Measurements from ENCODE around the gene ASB17.
"Not testable (repeated sequence)": the region's sequence is repeated elsewhere in the genome, so short reads cannot be mapped to it uniquely, and the experiment has no call there.

ASB17 gene

GRCh38 chr1:75932304-75932703 is at the start of gene ASB17:
ASB17 (minus strand) TSS chr1:75932404; CDS start chr1:75932291, 113 bp downstream.
- DNase-seq (ENCODE audit: low read depth) = no peak

DNA sequence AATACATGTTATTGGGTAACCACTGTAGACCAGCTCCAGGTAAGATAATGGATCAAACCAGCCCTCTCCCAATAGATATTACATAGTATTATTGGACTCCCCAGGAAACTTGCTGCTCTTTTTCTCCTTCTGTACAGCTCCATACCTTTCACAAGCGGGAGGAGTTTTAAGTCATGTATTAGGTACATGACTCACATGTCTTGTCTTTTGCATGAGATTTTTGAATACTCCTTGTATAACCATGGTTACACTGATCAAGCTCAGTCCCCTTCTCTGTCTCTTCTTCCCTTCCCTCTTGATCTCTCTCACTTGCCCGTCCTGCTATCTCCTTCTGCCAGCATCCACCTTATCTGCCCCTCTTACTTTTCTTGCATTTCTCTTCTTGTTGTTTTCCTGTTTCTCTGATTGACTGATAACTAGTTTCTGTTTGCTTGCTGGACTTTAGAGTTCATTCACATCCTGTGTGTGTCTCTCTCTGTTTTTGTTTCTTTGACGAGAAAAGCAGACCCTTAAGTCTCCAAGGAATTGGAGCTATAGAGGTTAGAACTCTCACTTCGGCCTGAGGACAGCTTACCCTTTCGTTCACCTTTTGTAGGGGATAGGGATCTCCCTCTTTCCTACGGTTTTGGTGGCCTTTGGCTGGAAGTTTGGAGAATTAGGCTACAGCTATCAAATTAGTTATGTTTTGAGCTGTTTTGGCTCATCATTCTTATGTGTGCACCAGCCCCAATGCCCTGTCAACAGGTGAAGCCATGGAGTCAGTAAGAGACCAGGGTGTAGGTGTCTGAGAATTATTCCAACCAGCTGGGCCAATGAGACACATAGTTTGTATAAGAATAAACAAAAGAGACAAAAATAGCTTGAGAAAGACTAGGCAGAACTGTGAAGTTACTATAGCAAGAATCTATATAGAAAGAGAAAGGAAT is 49.0 kb upstream of the ASB17 start:
- DNase-seq (ENCODE audit: low read depth) = no peak

GRCh38 chr1:75970631-75971030 is 38.4 kb upstream of the ASB17 start:
- DNase-seq (ENCODE audit: low read depth) = no peak

- no peak for DNase-seq (ENCODE audit: low read depth)
Measured at GRCh38 chr1:75969550-75969949, 37.3 kb upstream of the ASB17 start.

DNA sequence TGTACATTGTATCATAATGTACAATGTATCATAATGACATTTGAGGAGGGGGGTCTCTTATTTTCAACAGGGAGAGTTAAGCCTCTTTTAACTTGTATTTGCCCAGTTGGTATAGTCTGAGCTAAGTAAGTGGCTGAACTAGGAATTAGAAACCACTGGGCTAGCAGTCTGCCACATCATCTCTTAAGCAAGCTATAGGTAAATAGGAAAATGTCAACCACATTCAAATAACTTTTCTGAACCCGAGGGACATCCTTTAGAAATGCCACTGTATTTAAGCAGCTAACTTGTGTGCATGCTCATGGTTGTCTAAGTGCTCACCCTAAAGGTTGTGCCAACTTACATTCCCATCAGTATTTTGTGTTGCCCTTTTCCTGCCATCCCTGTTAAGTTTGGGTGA is 35.5 kb upstream of the ASB17 start:
- no peak for DNase-seq (ENCODE audit: low read depth)

DNA sequence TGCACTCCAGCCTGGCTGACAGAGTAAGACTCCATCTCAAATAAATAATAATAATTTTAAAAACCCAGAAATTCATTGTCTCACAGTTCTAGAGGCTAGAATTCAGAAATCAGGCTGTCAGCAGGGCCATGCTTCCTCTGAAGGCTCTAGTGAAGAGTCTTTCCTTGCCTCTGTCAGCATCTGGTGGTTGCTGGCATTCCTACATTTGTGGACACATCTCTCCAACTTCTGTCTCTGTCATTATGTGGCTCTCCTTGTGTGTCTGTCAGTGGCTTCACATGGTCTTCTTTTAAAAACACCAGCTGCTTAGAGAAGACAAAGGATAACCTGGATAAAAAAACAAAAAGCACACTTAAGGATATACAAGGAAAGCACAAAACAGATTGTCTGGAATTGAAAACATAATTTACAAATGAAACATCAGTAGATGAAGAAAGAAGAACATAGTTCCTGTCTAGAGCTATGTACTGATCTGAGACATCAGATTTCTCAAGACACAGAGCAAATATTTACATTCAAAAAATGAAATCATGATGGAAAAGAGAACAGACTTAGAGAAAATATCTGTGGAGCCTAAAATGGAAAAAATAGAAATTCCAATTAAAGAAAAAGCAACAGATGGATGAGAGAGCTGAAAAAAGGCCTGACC is 32.7 kb upstream of the ASB17 start:
- DNase-seq (ENCODE audit: low read depth) = no peak

- DNase-seq (ENCODE audit: low read depth) = not testable (repeated sequence)
Measured at GRCh38 chr1:75964110-75964759, 32.0 kb upstream of the ASB17 start.

- no peak for DNase-seq (ENCODE audit: low read depth)
Measured at GRCh38 chr1:75954586-75954985, 22.4 kb upstream of the ASB17 start.

DNA sequence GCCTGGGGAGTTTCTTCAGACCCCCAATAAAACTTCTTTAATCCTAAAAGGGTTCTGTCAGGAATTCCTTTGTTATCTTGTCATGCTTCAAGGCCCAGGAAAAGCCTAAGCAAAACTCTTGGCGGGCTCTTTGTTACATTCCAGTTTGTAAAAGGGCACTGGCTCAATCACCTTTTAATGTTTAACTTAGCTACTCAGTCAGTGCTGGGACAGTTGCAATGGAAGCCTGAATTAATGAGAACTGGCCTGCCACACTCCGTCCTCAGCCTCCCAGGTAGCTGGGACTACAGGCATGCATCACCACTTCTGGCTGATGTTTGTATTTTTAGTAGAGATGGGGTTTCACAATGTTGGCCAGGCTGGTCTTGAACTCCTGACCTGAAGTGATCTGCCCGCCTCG is 21.3 kb upstream of the ASB17 start:
- DNase-seq (ENCODE audit: low read depth) = no peak

- no peak for DNase-seq (ENCODE audit: low read depth)
Measured at GRCh38 chr1:75952016-75952415, 19.8 kb upstream of the ASB17 start.

DNA sequence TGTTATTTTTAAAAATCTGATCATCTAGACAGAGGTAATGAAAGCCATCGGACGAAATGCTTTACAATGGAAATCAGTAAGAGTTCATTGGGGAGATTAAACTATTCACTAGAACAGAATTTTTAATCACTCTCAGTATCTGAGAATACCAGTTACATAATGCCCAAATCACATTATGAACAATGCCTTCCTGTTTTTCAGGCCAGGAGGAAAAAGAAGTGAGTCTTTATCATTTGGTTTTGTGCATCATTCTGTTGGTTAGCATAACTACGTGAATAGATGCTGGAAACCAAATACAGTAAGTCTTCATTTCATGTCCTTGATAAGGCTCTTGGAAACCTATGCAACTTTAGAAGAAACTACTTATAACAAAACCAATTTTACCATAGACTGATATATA is 18.0 kb upstream of the ASB17 start:
- no peak for DNase-seq (ENCODE audit: low read depth)

DNA sequence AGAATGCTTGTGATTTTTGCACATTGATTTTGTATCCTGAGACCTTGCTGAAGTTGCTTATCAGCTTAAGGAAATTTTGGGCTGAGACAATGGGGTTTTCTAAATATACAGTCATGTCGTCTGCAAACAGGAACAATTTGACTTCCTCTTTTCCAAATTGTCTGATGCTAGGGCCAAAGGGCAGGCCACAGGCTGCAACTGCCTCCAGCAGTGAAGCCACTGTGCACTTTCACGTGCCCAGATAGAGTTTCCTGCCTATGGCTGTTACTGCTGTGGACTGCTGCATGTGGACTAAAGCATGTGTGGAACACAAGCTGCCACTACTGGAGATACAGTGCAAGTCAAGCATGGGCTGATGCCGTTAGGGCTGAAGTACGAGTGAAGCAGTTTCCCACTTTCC is 10.8 kb upstream of the ASB17 start:
- not testable (repeated sequence) for DNase-seq (ENCODE audit: low read depth)

DNA sequence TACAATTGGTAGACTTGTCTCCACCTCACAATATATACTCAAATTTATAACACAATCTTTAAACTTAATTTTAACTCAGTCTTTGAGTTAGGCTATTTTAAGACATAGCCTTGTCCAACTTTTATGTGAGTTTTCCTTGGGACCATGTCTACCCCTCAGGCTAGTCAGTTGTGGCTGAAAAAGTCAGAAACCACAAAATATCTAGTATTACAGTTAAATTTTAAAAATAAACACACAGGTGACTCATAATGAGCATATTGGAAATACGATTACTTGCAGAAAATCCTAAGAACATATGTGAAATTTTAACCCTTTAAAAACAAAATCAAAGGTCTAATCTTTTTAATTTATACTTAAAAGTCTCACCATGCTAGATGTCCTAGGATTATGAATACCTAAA is 4.8 kb upstream of the ASB17 start:
- DNase-seq (ENCODE audit: low read depth) = no peak

DNA sequence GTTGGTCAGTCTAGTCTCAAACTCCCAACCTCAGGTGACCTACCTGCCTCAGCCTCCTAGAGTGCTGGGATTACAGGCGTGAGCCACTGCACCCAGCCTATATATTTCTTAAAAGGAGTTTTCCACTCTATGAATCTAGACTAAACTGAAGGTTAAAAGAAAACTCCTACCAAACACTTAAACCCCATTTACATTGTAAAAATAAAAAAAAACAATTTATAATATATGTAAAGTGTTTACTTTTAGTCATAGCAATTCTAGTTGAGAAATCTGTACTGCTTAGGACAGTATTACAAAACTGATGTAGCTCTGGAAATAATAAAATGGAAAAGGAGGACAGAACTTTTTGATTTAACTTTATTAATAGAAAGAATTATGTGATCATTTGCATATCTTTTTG is 9.5 kb downstream of the ASB17 start:
- no peak for DNase-seq (ENCODE audit: low read depth)

GRCh38 chr1:75916834-75917233 is 15.4 kb downstream of the ASB17 start:
- no peak for DNase-seq (ENCODE audit: low read depth)

GRCh38 chr1:75908717-75909152 is 23.5 kb downstream of the ASB17 start:
- DNase-seq (ENCODE audit: low read depth) = no peak

GRCh38 chr1:75901371-75901770 is 30.8 kb downstream of the ASB17 start:
- no peak for DNase-seq (ENCODE audit: low read depth)

DNA sequence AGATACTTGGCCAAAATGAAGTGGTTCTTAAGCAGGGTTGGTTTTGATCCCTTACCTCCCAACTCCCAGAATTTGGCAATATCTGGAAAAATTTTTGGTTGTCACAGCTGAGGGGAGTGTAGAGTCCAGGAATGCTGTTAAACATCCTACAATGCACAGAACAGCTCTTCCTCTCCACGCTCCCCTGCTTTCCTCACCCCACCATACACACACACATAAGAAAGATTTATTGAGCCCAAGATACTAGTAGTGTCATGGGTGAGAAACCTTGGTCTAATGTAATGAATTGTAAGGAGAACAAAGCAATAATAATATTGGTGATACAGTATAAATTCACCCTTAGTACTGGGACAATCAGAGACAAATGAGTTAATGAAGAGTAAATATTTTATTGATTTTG is 47.8 kb downstream of the ASB17 start:
- DNase-seq (ENCODE audit: low read depth) = no peak

- DNase-seq (ENCODE audit: low read depth) = no peak
Measured at GRCh38 chr1:75879985-75880384, 52.2 kb downstream of the ASB17 start.

DNA sequence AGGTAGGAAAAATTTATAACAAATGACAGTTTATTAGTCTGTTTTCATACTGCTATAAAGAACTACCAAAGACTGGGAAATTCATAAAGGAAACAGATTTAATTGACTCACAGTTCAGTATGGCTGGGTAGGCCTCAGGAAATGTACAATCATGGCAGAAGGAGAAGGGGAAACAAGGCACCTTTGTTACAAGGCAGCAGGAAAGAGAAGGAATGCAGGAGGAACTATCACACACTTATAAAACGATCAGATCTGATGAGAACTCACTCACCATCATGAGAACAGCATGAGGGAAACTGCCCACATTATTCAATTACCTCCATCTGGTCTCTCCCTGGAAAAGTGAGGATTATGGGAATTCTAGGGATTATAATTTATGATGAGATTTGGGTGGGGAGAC is 61.3 kb downstream of the ASB17 start:
- DNase-seq (ENCODE audit: low read depth) = no peak

Measured in stimulated activated CD4-positive, alpha-beta T cell treated with anti-CD3 and anti-CD28 coated beads, Interleukin-2, amount 100 ng/mL, for 4 hours (primary cell).